GM21515 (cell line): ENCODE data around the gene SORCS2.

Experiments
- ATAC-seq: cut with Tn5 transposase; IDR thresholded peaks from one replicate; pipeline ENCODE4 v1.9.1; 2021; ENCODE audit not compliant: unreplicated experiment

Gene SORCS2

DNA sequence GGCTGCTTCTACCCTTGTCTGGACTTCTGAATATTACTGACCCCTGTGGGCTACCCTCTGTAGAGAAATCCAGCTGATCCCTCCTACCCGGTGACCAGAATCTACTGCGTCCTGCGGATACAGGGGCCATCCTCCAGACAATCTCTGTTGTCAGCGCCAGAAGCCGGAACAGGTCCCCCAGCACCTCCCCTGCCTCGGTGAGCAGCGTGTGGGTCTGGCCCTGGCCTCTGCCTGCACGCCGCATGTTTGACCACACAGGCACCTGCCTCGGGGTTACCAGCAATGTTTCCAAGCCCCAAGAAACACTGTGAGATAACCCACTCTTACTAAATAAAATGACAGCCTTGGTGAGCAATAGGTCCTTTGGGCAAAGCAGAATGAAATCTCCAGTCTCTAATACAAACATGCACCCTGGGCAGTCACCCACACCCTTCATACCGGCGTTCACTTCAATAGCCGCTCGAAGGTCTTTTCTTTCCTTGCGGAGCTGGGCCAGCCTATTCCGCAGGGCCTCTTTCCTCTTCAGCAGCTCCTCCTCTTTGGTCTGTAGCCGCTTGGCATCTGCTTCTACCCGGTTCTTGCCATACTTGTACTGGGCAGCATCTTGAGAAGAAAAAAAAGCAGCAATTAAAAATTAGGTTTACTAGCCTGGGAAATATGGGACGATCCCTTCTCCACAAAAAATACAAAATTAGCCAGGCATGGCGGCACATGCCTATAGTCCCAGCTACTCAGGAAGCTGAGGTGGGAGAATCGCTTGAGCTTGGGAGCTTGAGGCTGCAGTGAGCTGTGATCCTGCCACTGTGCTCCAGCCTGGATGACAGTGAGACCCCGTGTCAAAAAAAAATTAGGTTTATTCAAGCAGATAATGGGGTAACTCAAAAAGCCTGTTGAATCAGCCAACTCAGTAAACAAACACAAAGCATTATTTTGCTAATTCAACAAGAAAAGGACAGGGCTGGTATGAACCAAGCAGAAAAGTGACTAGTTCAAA lies 582.3 kb downstream of the SORCS2 start:
- no peak for ATAC-seq

DNA sequence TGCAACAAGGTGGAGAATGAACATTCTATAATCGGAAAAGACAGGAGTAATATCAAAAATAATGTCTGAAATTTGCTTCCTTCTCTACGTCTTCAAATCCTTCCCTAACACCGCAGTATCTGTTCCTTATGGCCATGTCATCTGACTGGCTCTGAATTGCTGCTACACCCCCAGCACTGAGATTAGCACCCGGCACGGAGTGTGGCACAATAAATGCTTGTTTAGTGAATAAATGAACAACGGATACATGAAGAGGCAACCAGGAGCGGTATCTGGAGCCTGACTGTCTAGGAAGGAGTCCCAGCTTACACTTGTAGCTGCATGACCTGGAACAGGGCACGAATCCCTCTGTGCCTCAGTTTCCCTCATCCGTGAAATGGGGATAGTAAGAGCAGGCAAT lies 583.1 kb downstream of the SORCS2 start:
- ATAC-seq: no peak

DNA sequence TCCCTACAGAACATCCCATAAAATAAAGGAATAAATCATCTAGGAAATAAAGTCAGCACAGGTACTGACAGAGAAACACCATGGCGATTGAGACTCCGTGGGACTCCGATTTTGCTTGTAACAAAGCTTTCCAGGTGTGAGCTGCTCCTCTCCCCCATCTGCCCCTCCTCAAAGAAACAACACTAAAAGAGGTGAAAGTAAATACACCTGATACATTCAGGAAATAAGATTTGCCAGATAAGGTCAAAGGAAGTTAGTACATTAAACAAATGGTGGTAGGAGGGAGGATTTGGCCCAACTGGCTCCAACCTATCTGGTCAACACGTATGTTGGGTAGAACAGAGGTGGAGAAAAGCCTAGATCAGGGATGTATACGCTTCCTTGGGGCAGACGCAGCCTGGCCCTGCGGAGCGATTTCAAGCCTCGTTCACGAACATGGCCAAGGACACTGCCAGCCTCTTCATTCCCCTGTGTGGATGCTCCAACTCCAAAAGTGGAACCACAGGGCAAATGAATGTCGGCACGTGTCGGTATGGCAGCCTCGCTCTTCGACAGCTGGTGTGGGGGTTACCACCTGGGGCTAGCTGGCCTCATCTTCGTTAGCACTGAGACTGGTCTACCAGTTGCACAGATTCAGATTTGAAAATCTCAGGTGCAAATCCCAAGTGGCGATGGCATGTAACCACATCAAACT lies 584.8 kb downstream of the SORCS2 start:
- no peak for ATAC-seq

DNA sequence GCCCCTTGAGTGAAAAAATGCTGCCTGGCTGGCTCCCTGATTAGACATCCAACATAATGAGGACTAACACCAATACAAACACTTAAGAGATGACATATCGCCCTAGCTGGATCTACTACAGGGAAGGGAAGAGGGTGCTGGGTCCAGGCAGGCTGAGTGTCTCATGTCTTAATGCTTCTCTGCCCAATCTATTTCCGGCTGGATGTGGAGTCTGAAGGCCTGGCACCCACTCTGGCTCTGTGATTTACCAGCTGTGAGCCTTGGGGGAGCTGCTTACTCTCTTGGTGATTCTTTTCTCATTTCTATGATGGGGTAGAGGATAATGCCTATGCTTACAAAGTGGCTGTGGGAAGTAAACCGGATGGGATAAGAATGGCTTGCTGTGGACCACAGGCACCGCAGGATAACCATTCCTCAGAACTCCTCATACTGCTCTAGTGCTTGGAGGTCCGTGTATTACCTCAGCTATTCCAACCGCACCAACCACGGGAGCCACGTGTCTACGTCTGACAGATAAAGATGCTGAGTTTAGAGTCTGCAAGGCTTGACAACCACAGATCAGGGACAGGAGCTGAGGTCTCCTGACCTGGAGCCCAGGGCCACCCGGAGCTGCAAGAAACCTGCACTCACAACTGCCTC lies 585.7 kb downstream of the SORCS2 start:
- no peak for ATAC-seq

DNA sequence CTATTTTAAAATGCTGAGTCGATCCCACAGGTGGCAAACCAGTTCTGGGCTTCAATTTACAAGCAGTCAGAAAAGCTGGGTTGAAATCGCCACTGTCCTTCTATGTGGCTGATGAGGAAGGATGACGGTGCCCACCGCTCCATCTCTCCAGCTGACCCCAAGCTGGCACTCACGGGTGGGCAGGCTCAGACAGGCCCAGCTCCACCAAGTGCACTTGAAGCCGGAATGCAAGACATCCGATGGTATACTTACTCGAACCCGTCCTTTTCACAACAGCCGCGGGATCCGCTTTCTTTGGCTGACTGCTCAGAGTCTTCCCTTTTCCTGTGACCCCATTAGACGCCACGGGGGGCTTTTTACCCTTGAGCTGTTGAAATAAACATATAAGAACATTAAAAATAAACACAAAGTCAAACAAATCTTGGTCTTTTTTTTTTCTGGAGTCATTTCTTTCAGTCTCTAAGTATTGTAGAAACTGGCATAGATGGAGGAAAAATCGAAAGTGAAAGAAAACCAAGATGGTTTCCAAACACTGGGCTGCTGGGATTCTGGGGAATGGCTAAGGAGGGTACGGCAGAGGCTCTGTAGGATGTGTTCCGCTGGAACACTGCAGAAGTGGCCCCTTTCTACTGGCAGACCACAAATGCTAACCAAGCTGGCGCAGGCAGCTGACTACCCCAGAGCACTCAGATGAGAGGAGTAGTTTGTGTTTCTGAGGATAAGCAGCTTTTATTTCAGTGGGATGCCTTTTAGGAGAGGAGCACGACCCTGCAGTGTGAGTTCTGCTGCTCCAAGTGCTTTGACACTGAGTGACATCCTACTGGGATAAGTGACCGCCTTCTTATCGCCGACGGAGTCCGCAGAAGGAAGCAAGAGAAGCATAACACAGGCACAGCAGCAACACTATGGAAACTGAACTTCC lies 586.4 kb downstream of the SORCS2 start:
- ATAC-seq: no peak

DNA sequence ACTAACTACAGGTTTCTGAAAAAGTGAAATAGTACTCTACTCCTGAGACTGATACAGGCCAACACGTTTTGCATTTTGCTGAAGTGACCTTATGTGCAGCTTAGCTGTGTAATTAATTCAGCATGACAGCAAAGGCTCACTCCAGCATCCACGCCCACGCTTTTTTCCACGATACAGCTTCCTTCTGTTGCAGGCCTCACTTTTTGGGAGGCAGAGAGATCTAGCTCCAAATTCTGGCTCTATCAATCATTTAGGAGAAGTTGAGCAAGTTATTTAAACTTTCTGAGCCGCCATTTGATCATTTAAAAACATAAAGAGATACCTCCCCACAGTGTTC lies 587.1 kb downstream of the SORCS2 start:
- no peak for ATAC-seq

DNA sequence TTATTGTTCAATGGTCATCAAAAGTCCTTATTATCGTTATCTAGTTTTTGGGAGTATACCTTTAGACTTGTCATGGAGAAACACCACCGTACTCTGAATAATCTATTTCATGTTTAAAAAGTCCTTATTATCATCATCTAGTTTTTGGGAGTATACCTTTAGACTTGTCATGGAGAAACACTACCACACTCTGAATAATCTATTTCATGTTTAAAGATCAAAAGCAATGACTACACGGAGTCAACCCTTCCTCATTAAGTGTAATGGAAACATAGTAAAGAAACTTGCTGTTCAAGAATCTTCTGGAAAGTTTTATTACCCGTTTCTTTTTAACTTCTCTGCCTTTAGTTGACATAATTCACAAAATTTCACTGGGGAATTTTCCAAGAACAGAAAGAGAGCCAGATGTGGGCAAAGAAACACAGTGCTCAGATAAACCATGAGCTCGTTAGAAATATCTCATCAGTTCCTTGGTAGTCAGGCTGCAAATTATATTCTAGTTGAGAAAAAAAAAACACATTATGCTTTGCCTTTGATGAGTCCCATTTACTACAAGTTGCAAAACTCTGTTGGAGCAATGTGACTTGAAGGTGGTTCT lies 588.5 kb downstream of the SORCS2 start:
- no peak for ATAC-seq

DNA sequence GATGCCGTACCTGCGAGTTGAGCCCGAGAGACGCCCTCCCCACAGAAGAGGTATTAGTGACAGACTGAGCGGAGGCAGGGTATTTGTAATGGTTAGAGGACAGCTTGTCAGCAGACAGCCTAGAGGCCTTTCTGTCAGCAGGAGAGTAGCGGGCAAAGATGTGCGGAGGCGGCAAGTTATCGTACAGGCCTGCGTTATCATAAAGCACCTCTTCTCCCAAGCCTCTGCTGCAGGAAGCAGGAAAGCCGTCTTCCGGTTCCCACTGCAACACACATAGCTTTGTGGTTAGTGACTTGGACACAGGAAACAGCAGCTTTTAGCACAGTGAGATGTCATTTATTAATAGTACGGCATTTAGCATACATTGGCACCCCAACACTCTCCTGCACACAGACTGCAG lies 589.0 kb downstream of the SORCS2 start:
- no peak for ATAC-seq

DNA sequence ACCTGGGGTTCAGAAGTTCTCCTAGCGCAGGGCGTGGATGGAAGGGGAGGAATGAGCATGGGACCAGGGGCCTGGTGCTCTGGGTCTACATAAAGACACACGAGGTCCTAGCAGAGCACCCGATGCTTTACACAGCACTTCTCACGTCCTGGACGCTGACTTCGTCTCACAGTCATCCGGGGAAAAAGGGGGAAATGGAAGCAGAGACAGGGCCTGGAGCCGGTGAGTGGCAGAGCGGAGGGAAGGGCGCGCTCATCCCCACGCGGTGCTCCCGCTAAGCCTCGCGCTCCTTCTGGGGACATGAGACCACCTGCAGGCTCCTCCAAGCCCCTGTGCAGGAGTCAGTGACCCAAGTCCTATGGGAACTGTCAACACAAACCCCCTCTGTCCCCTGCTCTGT lies 589.7 kb downstream of the SORCS2 start:
- no peak for ATAC-seq

DNA sequence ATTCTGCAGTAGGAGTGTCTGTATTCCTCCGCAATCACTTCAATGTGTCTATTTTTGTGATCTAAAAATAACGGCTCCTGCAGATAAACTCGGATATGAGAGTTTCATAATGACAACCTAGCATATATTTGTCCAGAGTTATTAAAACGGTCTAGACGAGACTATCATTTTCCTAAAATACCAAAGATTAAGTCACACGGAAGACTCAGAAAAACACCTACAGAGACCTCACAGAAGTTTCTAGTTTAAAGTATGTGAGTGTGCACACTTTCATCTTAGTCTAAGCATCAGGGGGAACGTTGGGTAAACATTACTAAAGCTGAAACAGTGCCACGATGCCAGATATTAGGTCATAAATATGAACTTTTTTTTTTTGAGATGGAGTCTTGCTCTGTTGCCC lies 590.4 kb downstream of the SORCS2 start:
- no peak for ATAC-seq

DNA sequence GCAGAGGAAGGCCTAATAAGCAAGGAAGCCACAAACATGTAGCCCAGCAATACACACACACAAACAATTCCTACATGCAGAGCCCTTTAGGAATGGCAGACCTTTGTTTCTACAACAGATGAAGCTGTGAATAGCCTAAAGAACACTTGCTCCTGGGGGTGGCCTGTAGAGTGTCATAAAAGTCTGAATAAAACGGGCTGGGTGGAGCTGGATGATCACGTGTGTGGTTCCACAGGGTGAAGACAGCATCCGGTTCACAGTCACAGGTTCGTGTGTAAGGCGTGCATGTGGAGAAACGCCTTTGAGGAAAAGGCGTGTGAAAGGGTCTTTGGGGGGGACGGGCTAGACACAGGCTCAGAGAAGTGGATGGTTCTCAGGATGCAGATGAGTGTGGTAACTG lies 591.2 kb downstream of the SORCS2 start:
- ATAC-seq: no peak

DNA sequence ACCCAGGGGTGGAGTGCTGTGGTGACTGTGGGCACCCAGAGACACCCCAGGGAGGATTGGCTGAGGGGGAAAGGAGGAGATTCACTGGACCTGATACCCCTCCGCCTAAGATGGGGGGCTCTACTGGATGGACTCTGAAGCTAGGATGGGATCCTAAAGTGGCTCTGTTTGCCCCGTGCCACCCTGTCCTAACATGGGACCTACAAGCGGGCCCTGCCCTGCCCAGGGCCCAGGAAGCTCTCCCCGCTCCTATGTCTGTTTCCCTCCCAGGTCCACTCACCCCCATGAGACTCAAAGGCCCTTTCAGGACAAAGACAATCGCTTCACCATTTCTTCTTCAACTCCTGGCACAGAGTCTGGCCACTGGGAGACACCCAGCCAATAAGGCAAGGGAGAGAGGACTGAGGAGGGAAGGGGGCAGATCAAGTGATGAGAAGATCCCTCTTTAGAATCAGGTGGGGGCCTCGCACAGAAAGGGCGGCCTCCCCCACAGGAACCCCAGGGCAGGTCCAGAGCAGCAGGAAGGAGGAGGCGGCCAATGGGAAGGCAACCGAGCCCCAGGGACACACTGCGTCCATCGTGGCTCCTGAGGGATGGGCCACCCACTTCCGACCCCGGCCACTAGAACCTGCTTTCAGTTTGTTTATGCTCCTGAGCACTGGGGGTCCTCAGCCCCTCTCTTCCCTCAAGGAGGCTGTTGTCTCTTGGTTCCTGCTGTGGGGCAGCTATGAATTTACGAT lies 592.0 kb downstream of the SORCS2 start:
- no peak for ATAC-seq

DNA sequence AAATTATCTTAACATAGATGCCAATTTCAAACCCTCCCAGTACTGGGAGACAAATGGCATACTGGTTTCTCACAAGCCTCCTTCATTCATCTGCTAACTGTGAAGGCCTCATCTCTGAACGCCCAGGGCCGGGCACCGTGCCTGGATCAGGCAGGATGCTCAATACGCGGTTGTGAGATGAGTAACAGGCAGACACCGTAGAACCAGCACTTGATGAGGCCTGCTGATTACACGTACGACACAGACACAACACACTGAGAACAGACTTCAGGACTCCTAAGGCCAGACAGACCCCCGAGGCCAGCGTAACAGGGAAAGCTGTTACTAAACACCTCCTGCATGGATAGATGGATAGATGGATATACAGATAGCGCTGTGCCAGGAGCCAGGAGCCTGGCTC lies 592.7 kb downstream of the SORCS2 start:
- ATAC-seq: no peak

DNA sequence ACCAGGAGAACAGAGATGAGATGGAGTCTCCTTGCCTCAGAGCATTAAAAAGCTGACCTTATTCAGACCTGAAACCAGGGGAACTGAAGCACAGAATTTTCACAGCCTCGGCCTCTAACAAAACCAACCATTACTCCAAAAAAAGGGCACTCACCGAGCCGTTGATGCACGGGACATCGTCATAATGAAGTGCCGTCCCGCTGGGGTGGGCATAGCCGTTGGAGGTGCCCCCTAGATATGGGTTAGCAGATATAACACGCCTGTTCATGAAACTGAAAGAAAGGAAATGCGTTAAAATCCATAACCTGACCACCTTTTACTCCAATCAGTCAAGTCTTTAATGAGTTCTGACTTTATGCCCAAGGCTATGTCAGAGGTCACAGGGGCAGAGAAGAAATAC lies 593.7 kb downstream of the SORCS2 start:
- no peak for ATAC-seq

DNA sequence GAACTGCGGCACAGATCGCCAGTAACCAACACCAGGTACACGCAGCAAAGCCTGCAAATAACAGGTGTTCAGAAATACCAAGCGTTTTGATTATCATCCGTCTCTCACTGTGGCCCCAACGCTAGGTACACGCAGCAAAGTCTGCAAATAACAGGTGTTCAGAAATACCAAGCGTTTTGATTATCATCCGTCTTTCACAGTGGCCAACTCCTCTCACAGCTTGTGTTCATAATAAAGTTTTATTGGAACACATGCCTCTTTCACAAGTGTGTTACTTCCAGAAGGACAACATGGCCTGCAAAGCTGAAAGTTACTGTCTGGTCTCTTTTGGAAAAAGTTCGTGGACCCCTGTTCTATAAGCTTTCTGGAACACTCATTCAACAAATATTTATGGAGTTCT lies 594.2 kb downstream of the SORCS2 start:
- no peak for ATAC-seq

DNA sequence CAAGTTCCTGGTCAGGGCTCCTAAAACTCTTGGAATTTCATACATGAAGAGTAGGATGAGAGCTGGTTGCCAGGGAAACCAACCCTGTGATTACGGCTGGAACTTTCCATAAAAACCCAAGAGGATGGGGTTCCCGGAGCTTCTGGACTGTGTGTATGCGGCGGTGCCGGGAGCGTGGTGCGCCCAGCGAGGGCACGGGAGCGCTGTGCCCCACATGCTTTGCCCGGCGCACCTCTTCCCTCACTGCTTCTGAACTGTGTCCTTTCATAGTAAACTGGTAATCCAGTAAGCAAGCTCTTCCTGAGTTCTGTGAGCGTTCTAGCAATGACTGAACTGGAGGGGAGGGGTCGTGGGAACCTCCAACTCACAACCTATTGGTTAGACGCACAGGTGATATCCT lies 594.7 kb downstream of the SORCS2 start:
- ATAC-seq: no peak

DNA sequence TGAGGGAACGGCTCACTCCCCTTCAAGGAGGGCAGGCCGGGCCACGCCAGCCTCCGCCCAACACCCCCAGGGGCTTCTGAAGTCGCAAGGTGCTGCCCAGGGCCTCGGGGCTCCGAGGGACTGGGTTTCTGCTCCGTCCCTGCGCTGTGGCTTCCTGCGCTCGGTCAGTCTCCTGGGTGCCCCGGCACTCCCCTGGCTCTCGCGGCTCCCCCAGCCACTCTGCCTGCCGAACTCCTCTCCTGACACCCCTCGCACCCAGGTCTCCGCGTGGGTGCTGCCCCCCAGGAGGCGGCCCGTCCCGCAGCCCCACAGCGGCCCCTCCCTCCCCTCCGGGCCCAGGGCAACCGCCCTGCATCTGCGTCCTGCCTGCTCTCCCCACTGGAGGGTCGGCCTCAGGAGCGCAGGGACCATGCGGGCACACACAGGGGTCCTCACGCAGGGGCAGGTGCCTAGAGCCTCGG lies 595.4 kb downstream of the SORCS2 start:
- no peak for ATAC-seq

DNA sequence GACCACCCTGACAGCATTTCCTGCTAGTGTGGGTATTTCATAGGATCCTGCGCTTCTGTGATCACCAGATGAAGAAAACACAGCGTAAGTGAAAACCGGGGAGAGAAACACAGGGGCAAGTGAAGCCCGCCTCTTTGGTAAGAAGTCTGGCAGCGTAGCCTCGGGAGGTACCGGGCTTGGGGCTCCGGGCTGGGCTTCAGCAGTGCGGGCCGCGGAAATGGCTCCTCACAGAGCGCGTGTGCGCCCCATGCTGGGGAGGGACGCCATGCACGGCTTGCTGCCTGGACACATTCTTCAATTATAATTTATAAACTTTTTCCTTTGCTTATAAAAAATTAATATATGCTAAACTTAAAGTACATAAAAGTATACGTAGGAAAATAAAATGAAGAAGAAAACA lies 595.9 kb downstream of the SORCS2 start:
- ATAC-seq: no peak

DNA sequence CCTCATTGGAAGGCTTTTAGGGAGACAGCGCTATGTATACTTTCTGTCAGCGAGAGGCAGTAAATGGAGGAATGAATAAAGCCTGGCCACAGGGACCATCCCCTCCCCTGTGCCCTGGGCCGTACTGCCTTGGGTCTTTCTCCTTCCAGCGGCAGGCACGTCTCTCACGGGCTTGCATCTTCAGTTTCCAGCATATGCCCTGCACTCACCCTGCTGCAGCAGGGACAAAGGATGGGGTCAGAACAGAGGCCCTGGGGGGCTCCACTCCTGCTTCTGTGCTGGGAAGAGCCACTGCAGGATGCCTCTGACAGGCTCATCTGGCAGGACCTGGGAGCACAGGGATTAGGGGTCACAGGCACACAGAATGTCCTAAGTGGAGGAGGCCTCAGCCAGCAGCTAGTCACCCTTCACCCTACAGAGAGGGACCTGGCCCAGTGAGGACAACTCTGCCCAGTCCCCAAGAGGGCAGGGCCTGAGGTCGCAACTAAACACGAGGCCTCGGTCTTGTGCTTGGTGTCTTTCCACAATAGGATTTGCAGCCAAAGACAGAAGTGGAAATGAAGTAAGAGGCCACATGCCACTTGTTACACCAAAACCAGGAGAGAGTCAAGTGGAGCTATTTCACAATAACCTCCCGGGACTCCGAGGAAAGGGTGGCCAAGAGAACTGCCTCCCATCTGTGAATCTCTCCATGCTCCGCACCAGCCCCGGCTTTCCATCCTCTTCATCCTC lies 596.5 kb downstream of the SORCS2 start:
- no peak for ATAC-seq
